Mesendoderm (in vitro differentiated cells): ENCODE results near the gene EIF2B4.
"Not testable (repeated sequence)": the region's sequence is repeated elsewhere in the genome, so short reads cannot be mapped to it uniquely, and the experiment has no call there.

Experiments used
- DNase-seq: peaks from one replicate; pipeline ENCODE4 v3.0.0; 2013
- H2AK5ac ChIP-seq: 2 replicates; pipeline ENCODE4 v1.6.1; 2013; ENCODE audit warnings: low read length, inconsistent platforms
- H2BK120ac ChIP-seq: 2 replicates; pipeline ENCODE4 v1.6.1; 2013; ENCODE audit warnings: low read depth, mild to moderate bottlenecking, low read length, moderate library complexity, mixed read lengths
- H2BK15ac ChIP-seq: replicated peaks from 2 replicates; pipeline ENCODE4 v1.6.1; 2013; ENCODE audit warnings: low read depth, mild to moderate bottlenecking, moderate library complexity
- H2BK5ac ChIP-seq: 2 replicates; pipeline ENCODE4 v1.6.1; 2013; ENCODE audit warnings: low read length, inconsistent platforms
- H3K18ac ChIP-seq: 2 replicates; pipeline ENCODE4 v1.6.1; 2013; ENCODE audit warnings: mild to moderate bottlenecking, low read length, mixed read lengths
- H3K23ac ChIP-seq: one replicate; pipeline ENCODE4 v1.6.1; 2013; ENCODE audit warnings: low read length
- H3K27ac ChIP-seq: 2 replicates; pipeline ENCODE4 v1.5.1; 2013; ENCODE audit warnings: low read depth, mild to moderate bottlenecking, inconsistent platforms, low read length, moderate library complexity
- H3K27me3 ChIP-seq: 2 replicates; pipeline ENCODE4 v1.6.1; 2013; ENCODE audit warnings: low read length, control low read depth, mild to moderate bottlenecking, inconsistent platforms; ENCODE audit not compliant: insufficient read depth, poor library complexity
- H3K36me3 ChIP-seq: 2 replicates; pipeline ENCODE4 v1.6.1; 2013; ENCODE audit warnings: low read length, inconsistent platforms; ENCODE audit not compliant: control insufficient read depth, insufficient read depth
- H3K4ac ChIP-seq: one replicate; pipeline ENCODE4 v1.6.1; 2013; ENCODE audit warnings: low read depth, mild to moderate bottlenecking, low read length, moderate library complexity
- H3K4me1 ChIP-seq: 2 replicates; pipeline ENCODE4 v1.6.1; 2013; ENCODE audit warnings: low read depth, low read length, inconsistent platforms; ENCODE audit not compliant: control insufficient read depth
- H3K4me2 ChIP-seq: 2 replicates; pipeline ENCODE4 v1.6.1; 2013; ENCODE audit warnings: low read length
- H3K4me3 ChIP-seq: 2 replicates; pipeline ENCODE4 v1.5.1; 2013; ENCODE audit warnings: mild to moderate bottlenecking, low read length
- H3K56ac ChIP-seq: one replicate; pipeline ENCODE4 v1.6.1; 2013; ENCODE audit warnings: low read length
- H3K79me1 ChIP-seq: 2 replicates; pipeline ENCODE4 v1.6.1; 2013; ENCODE audit warnings: low read length, inconsistent platforms
- H3K79me2 ChIP-seq: 2 replicates; pipeline ENCODE4 v1.6.1; 2013; ENCODE audit warnings: mild to moderate bottlenecking, low read length; ENCODE audit not compliant: control insufficient read depth, insufficient read depth
- H3K9ac ChIP-seq: 2 replicates; pipeline ENCODE4 v1.6.1; 2013; ENCODE audit warnings: low read length, inconsistent platforms
- H4K5ac ChIP-seq: one replicate; pipeline ENCODE4 v1.6.1; 2013; ENCODE audit warnings: low read length
- H4K8ac ChIP-seq: one replicate; pipeline ENCODE4 v1.6.1; 2013; ENCODE audit warnings: low read depth, mild to moderate bottlenecking, control low read depth, low read length, moderate library complexity
- WGBS: extraction: QIAGEN DNeasy Blood & Tissue Kit; methylation state at CpG from one replicate; pipeline ENCODE4 v1.1.7; 2013; ENCODE audit warnings: low lambda C conversion rate, missing lambda C conversion rate; ENCODE audit not compliant: insufficient coverage; ENCODE audit errors: extremely low coverage; 5-methylcytosine and 5-hydroxymethylcytosine counted together

EIF2B4 gene

DNA sequence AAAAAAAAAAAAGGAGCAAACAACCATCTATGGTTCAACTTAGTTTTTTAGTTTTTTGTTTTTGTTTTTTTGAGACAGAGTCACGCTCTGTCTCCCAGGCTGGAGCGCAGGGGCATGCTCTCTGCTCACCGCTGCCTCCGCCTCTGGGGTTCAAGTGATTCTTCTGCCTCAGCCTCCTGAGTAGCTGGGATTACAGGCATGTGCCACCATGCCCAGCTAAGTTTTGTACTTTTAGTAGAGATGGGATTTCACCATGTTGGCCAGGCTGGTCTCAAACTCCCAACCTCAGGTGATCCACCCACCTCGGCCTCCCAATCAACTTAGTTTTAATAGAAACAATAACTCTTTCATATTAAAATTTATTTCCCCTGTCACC, 16.8 kb downstream of the EIF2B4 start:
- not testable (repeated sequence) for H3K56ac ChIP-seq, H3K27me3 ChIP-seq, DNase-seq, H3K9ac ChIP-seq, H3K4me1 ChIP-seq, H2BK15ac ChIP-seq, H2BK120ac ChIP-seq, H3K4ac ChIP-seq, H3K4me2 ChIP-seq, H3K79me1 ChIP-seq, H3K23ac ChIP-seq, H3K4me3 ChIP-seq, H3K36me3 ChIP-seq, H4K5ac ChIP-seq, H2BK5ac ChIP-seq, H3K18ac ChIP-seq, H3K27ac ChIP-seq, H4K8ac ChIP-seq, H2AK5ac ChIP-seq
- H3K79me2 ChIP-seq: peaks cover 52% of the 10 kb centered on the region
- WGBS: no CpG with 5 or more reads among the region's 5 CpGs

DNA sequence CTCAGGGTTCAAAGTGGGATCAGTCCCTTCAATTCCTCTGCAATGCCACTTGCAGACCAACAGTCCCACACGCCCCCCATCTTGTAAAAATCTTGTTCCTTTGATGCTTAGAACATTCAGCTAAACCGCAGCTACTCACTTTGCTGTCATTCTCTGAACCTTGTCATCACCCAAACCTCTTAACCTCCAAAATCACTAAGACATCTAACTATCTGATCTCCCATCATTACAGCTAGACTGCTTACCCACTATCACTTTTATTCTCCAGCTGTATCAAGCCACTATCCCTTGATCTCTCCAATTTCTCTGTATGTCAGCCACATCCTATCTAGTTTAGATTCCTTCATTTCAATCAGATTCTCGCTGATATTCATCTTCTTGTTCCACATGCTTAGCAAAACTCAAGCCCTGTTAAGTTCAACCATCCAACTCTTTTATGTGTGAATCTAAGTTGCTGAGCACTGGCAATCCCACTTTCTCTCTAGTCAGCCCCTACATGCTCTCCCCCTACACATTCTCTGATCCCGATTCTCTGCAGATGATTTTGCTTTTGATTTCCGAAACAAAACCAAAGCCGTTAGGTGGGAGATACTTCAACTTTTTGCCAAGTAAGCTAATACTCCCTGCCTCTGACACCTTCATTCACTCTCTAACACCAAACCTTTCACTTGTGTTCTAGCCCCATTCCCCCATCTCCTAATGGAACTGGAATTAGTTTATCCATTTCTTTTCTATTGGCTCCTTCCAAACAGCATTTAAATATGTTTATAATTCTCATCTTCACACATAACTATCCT, 18.1 kb downstream of the EIF2B4 start:
- peaks cover 59% of the 10 kb centered on the region for H3K79me2 ChIP-seq
- no peak overlapping the region for H4K5ac ChIP-seq
- no peak overlapping the region for H3K4me3 ChIP-seq
- H3K4ac ChIP-seq: no peak overlapping the region
- H3K36me3 ChIP-seq: no peaks in the 10 kb centered on the region
- H3K27ac ChIP-seq: no peak overlapping the region
- no peaks in the 10 kb centered on the region for H3K27me3 ChIP-seq
- H3K9ac ChIP-seq: no peak overlapping the region
- no peak overlapping the region for H2AK5ac ChIP-seq
- no peak overlapping the region for H3K23ac ChIP-seq
- H3K4me1 ChIP-seq: no peaks in the 10 kb centered on the region
- peaks cover 5% of the 10 kb centered on the region for H3K79me1 ChIP-seq
- no peak overlapping the region for H2BK15ac ChIP-seq
- H3K56ac ChIP-seq: no peak overlapping the region
- H2BK120ac ChIP-seq: no peak overlapping the region
- DNase-seq: no peak
- no peak overlapping the region for H4K8ac ChIP-seq
- no CpG with 5 or more reads among the region's 6 CpGs for WGBS
- H3K4me2 ChIP-seq: no peak overlapping the region
- H3K18ac ChIP-seq: no peak overlapping the region
- no peak overlapping the region for H2BK5ac ChIP-seq

DNA sequence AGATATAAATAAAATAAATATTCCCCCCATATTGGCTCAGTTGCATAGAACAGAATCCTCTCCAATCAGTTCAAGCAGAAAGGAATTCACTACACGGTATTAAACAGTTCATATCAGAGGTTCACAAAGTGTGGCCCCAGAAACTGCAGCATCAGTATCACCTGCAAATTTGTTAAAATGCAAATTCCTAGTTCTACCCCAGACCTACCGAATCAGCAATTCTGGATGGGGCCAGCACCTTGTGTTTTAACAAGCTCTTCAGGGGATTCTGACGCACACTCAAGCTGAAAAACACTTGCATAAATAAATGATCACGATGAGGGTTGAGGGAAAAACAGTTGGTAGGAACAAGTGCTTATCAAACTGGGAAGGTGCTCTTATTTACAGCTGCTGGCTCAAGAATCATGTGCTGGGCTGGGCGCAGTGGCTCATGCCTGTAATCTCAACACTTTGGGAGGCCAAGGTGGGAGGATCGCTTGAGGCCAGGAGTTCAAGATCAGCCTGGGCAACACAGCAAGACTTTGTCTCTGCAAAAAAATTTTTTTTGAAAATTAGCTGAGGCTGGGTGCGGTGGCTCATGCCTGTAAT, 19.9 kb downstream of the EIF2B4 start:
- no peak overlapping the region for H3K4me2 ChIP-seq
- no peak overlapping the region for H4K8ac ChIP-seq
- no peak overlapping the region for H3K4me3 ChIP-seq
- no peak overlapping the region for H3K56ac ChIP-seq
- H3K18ac ChIP-seq: no peak overlapping the region
- no peak overlapping the region for H2BK15ac ChIP-seq
- peaks cover 8% of the 10 kb centered on the region for H3K79me1 ChIP-seq
- H3K27me3 ChIP-seq: no peaks in the 10 kb centered on the region
- H3K36me3 ChIP-seq: no peaks in the 10 kb centered on the region
- H2BK5ac ChIP-seq: no peak overlapping the region
- no peak overlapping the region for H4K5ac ChIP-seq
- no peak overlapping the region for H3K9ac ChIP-seq
- no peak for DNase-seq
- no peak overlapping the region for H3K4ac ChIP-seq
- H3K27ac ChIP-seq: no peak overlapping the region
- no peak overlapping the region for H2AK5ac ChIP-seq
- no peak overlapping the region for H2BK120ac ChIP-seq
- no peaks in the 10 kb centered on the region for H3K4me1 ChIP-seq
- no CpG with 5 or more reads among the region's 7 CpGs for WGBS
- H3K23ac ChIP-seq: no peak overlapping the region
- peaks cover 63% of the 10 kb centered on the region for H3K79me2 ChIP-seq

DNA sequence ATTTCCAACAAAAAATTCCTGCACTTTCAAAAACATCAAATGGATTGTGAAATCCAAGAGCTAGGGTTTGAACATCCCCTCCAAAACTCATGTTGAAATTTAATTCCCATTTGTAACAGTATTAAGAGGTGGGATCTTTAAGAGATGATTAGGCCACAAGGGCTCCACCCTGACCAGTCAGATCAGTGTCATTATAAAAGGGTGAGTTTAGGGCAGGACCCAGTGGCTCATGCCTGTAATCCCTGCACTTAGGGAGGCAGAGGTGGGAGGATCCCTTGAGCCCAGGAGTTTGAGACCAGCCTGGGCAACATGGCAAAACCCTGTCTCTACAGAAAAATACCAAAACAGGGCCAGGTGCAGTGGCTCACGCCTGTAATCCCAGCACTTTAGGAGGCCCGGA, 22.5 kb downstream of the EIF2B4 start:
- Histone ChIP-seq H3K4me1 (no peaks in the 10 kb centered on the region), H3K23ac (no peak overlapping the region), H4K5ac (no peak overlapping the region), H3K4me3 (no peak overlapping the region), H4K8ac (no peak overlapping the region), H2BK120ac (no peak overlapping the region), H3K56ac (no peak overlapping the region), H3K4me2 (no peak overlapping the region), H3K18ac (no peak overlapping the region), H3K27ac (no peak overlapping the region), H2AK5ac (no peak overlapping the region), H3K36me3 (no peaks in the 10 kb centered on the region), H3K79me1 (peaks cover 10% of the 10 kb centered on the region), H3K79me2 (peaks cover 57% of the 10 kb centered on the region), H2BK5ac (no peak overlapping the region), H3K9ac (no peak overlapping the region), H3K27me3 (no peaks in the 10 kb centered on the region), H2BK15ac (no peak overlapping the region), H3K4ac (no peak overlapping the region)
- DNase-seq: no peak
- WGBS: no CpG with 5 or more reads among the region's 2 CpGs

DNA sequence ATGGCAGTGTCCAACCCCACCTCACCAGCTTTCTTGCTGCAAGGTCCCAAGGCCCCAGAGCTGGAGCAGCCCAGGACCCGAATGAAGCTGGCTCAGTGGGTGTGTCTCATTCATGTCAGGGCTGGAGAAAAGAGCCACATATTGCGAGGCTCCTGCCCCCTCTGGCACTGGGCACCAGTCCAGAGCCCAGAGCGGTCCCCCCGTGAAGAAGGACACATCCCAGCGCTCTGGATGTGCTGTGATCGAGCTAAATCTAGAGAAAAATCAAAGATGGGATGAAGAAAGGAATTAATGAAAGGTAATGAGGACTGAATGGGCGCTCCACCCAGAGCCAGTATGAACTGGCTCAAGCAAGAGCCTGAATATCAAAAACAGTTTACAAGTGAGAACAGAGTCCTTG, 34.0 kb downstream of the EIF2B4 start:
- Histone ChIP-seq H3K18ac (no peak overlapping the region), H2BK5ac (no peak overlapping the region), H3K4me1 (no peaks in the 10 kb centered on the region), H3K4me3 (no peak overlapping the region), H2AK5ac (no peak overlapping the region), H3K27ac (no peak overlapping the region), H3K79me2 (no peaks in the 10 kb centered on the region), H3K4me2 (no peak overlapping the region), H3K9ac (no peak overlapping the region), H3K27me3 (no peaks in the 10 kb centered on the region), H3K36me3 (peaks cover 17% of the 10 kb centered on the region), H2BK120ac (no peak overlapping the region), H3K4ac (no peak overlapping the region), H2BK15ac (no peak overlapping the region), H4K8ac (no peak overlapping the region), H3K79me1 (no peaks in the 10 kb centered on the region), H3K23ac (no peak overlapping the region), H3K56ac (no peak overlapping the region), H4K5ac (no peak overlapping the region)
- DNase-seq: no peak
- no CpG with 5 or more reads among the region's 7 CpGs for WGBS

DNA sequence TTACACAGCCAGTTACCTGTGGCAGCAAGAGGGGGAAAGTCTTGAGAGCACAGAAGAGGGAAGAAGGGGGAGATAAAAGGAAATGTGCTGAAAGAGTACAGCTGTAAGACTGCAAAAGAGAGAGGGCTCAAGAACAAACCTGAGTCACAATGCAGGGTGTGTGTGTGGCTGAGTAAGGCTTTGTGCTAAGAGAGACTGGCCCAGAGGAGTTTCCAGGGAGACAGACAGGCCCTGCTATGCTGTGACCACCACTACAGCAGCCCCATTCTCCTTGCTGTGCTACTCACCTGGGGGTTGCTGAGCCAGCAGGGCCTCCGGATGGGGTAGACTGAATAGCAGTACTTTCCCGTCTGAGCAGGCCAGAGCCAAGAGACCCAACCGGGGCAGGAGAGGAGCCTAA, 34.8 kb downstream of the EIF2B4 start:
- Histone ChIP-seq H2BK15ac (no peak overlapping the region), H3K23ac (no peak overlapping the region), H4K5ac (no peak overlapping the region), H3K9ac (no peak overlapping the region), H3K18ac (no peak overlapping the region), H3K79me2 (no peaks in the 10 kb centered on the region), H3K4me2 (no peak overlapping the region), H2BK5ac (no peak overlapping the region), H2AK5ac (no peak overlapping the region), H2BK120ac (no peak overlapping the region), H3K4me3 (no peak overlapping the region), H3K56ac (no peak overlapping the region), H3K27me3 (no peaks in the 10 kb centered on the region), H3K79me1 (no peaks in the 10 kb centered on the region), H3K36me3 (peaks cover 17% of the 10 kb centered on the region), H3K4ac (no peak overlapping the region), H4K8ac (no peak overlapping the region), H3K4me1 (no peaks in the 10 kb centered on the region), H3K27ac (no peak overlapping the region)
- no peak for DNase-seq
- no CpG with 5 or more reads among the region's 3 CpGs for WGBS
